DMS153 (cell line): ENCODE results near the gene PAX2.

Experiments used
- DNase-seq: peaks from one replicate; lab custom pipeline; 2025; lab: John Stamatoyannopoulos, UW

Gene PAX2

GRCh38 chr10:100791369-100792058 is 46.1 kb downstream of the PAX2 start:
- DNase-seq, result no peak

- no peak for DNase-seq
Observed at GRCh38 chr10:100792574-100792973, 47.2 kb downstream of the PAX2 start.

GRCh38 chr10:100793055-100793454 is 47.7 kb downstream of the PAX2 start:
- no peak for DNase-seq

- DNase-seq, result no peak
Observed at GRCh38 chr10:100799881-100800280, 54.5 kb downstream of the PAX2 start.

- no peak for DNase-seq
Observed at GRCh38 chr10:100800931-100801330, 55.5 kb downstream of the PAX2 start.

GRCh38 chr10:100802196-100802595 is 56.8 kb downstream of the PAX2 start:
- DNase-seq, result no peak

- DNase-seq, result no peak
Observed at GRCh38 chr10:100802607-100803006, 57.2 kb downstream of the PAX2 start.

GRCh38 chr10:100803492-100803891 is 58.1 kb downstream of the PAX2 start:
- no peak for DNase-seq

GRCh38 chr10:100803908-100804307 is 58.5 kb downstream of the PAX2 start:
- no peak for DNase-seq

GRCh38 chr10:100805543-100806355 is 60.4 kb downstream of the PAX2 start:
- no peak for DNase-seq

- DNase-seq, result no peak
Observed at GRCh38 chr10:100806356-100806645, 60.9 kb downstream of the PAX2 start.

GRCh38 chr10:100807241-100807951 is 62.0 kb downstream of the PAX2 start:
- DNase-seq, result no peak

- no peak for DNase-seq
Observed at GRCh38 chr10:100808876-100809275, 63.5 kb downstream of the PAX2 start.

- DNase-seq, result no peak
Observed at GRCh38 chr10:100810091-100810834, 64.9 kb downstream of the PAX2 start.

- no peak for DNase-seq
Observed at GRCh38 chr10:100810835-100811116, 65.4 kb downstream of the PAX2 start.

- no peak for DNase-seq
Observed at GRCh38 chr10:100811261-100811660, 65.9 kb downstream of the PAX2 start.

GRCh38 chr10:100811752-100812750 is 66.7 kb downstream of the PAX2 start:
- DNase-seq, result no peak

GRCh38 chr10:100812978-100813377 is 67.6 kb downstream of the PAX2 start:
- DNase-seq, result no peak

- no peak for DNase-seq
Observed at GRCh38 chr10:100814751-100815474, 69.5 kb downstream of the PAX2 start.

GRCh38 chr10:100816671-100817070 is 71.3 kb downstream of the PAX2 start:
- no peak for DNase-seq
